T47D (cell line): ENCODE data around the gene MYO1D.
"Not testable (repeated sequence)": the region's sequence is repeated elsewhere in the genome, so short reads cannot be mapped to it uniquely, and the experiment has no call there.

ENCODE experiments used
- DNase-seq, 2 experiments: peaks; one replicate each; pipeline versions ENCODE4 v3.0.0 to v3.0.0-alpha.2; 2011 to 2012; ENCODE audit warnings: low read depth in 1 of 2, low spot score in 1 of 2
- JUND ChIP-seq: IDR thresholded peaks from 2 replicates; pipeline ENCODE4 v1.6.1; 2012; ENCODE audit warnings: low read depth
- in situ Hi-C: cut with HindIII; loops from 2 replicates; pipeline ENCODE4 v1.10.0; 2016; ENCODE audit warnings: low sequenced_read_pairs, low pct_unique_long_range_greater_than_20kb

The MYO1D gene

DNA sequence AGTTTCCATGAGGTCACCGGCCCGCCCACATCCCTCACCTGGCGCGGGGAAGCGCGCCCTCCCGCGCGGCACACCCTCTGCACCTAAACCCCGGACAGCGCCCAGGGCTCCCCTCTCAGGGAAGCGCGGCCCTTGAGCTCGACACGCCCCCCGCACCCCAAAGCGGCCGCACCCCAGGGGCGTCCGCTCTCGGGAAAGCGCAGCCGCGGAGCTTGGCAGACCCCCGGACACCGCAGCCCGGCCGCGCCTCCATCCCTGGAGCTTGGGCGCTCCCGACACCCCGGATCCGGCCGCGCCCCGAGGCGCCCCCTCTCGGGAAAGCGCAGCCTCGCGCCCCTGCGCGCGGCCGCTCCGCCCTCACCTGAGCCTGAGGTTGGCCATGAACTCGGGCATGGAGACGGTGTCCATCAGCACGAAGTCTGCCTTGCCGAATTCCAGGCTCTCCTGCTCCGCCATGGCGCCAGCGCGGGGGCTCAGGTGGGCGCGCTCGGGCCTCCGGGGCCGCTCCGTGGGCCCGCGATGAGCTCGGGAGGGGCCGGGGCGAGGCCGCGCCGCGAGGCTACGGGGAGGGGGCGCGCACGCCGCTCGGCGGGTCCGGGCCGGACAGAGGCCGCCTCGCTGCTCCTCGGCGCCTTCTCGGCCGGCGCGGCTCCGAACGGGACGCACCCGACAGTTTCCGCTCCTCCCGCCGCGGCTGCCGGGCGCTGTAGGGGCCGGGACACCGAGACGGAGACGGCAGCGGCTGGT, at the start of gene MYO1D:
Gene MYO1D, minus strand, starts transcription at position 708 of the 747 bp plus-strand sequence. Its CDS starts 252 bp downstream, at position 456.
- peak; percentile 61 to 90 for DNase-seq
- TF ChIP-seq JUND: no peak
- in situ Hi-C loops: no loop called here

DNA sequence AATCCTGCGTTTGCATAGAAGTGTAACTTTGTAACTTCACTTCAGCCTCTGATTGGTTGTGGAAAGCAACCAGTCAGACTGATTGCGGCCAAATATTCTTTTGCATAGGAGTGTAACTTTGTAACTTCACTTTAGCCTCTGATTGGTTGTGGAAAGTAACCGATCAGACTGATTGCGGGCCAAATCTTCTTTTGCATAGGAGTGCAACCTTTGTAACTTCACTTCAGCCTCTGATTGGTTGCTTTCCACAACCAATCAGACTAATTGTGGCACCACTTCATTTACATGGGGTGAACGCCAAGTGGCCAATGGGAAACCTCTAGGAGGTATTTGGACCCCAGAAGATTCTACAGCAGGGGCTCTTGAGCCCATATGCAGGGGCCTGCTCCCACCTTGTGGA, 49.3 kb upstream of the MYO1D start:
- TF ChIP-seq JUND: no peak
- in situ Hi-C loops: no loop called here
- no peak for DNase-seq

DNA sequence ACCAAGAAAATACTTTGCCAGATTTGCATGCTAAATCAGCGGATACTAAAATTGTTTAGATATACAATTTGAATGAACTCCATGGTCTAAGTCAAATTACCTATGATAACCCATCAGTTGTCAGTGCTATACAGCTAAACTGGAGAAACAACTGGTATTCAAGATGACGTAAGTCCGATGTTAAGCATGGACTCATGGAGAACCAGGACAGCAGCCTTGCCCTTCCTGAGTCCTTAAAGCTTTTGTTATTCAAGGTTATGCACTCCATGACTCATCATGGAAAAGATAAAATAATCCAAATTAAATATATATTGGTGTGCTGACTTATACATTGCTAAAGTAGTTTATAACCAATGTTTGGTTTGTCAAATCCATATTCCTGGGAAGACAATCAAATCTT, 47.0 kb upstream of the MYO1D start:
- DNase-seq, in situ Hi-C loops: not testable (repeated sequence)

DNA sequence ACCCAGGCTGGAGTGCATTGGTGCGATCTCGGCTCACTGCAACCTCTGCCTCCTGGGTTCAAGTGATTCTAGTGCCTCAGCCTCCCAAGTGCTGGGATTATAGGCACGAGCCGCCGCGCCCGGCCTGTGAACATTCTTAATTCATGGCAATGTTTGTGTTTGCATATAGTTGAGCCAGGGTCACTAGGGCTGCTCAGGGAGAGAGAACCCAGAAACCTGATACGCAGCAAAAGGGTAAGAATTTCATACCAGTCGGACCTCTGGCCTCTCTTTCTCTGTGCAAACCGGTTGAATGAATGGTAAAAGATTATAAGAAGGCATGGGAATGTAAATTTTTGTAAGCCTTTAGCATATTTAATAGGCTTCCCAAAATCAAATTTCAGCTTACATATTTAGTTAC, 44.1 kb upstream of the MYO1D start:
- in situ Hi-C loops: no loop called here
- DNase-seq: no peak
- TF ChIP-seq JUND: no peak

DNA sequence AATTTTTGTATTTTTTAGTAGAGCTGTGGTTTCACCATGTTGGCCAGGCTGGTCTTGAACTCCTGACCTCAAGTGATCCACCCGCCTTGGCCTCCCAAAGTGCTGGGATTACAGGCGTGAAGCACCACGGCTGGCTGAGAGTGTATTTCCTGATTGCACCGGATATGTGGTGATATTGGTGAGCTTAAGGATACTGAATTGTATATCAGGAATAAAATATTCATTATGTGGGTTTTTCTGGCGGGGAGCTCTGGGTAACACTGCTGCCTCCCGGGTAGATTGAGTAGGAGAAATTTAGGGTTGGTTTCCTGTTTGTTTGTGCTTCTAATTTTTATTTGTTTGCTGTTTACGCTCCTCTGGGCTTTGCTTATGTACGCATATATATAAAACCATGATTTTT, 43.4 kb upstream of the MYO1D start:
- in situ Hi-C loops: no loop called here
- DNase-seq: no peak
- TF ChIP-seq JUND: no peak

DNA sequence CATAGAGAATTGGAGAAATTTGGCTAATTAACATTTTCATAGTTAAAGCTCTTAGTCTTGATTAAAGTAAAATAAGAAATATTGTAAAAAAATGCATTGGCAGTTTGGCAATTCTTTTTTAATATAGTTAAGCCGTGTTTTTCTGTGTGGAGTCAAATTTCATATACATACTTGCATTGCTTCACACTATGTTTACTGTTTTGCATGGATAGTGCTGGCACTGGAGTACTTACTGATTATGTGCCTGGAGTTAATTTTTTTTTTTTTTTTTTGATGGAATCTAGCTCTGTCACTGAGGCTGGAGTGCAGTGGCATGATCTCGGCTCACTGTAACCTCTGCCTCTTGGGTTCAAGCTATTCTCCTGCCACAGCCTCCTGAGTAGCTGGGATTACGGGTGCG, 43.0 kb upstream of the MYO1D start:
- in situ Hi-C loops, DNase-seq: not testable (repeated sequence)

DNA sequence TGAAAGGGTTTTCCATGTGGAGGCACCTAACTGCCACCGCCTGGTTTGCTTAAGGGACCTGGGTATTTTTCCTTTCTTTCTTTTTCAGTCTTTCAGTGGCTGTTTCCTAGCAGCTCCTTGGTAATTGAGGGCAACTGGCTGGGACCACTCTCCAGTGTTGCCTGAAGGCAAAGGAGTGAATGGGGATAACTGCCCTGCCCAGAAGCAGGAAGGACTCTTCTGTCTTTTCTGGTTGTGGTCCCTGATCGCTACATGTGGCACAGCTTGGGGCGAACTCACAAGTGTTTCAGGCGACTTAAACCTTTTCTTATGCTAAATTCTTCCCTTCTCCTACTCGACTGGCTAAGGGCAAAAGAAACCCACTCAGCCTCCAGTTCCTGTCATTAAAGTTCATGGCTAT, 40.9 kb upstream of the MYO1D start:
- DNase-seq: no peak
- TF ChIP-seq JUND: no peak
- in situ Hi-C loops: no loop called here

DNA sequence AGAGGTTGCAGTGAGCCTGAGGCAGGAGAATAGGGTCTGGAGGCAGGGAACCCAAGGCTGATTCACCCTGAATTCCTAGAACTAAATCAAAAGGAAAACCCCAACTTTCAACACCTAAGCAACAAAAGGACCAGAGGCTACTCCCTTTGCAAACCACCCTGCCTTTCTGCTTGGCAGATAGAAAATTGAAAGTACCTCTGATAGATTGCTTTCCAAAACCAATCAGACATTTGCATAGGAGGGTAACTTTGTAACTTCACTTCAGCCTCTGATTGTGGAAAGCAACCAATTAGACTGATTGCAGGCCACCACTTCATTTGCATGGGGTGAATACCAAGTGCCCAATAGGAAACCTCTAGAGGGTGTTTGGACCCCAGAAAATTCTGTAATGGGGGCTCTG, 40.2 kb upstream of the MYO1D start:
- TF ChIP-seq JUND: no peak
- no peak for DNase-seq
- in situ Hi-C loops: no loop called here

DNA sequence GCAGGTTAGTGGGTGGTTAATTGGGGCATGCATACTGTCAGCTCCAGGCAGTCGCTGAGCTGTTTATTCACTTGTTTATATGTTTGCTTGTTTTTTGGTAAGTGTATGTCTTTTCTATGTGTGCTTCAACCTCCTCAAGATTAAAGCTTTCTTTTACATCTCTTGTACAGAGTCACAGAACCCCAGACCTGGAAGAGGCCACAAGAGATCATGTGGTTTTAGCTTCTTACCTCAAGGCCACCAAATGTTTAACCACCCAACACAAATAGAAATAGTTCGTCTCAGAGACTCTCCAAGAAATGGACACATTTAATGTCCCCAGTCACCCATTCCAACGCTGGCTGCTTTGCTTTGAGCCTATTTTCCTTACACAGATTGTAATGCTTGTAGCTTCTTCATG, 39.2 kb upstream of the MYO1D start:
- in situ Hi-C loops: no loop called here
- TF ChIP-seq JUND: no peak
- no peak for DNase-seq

DNA sequence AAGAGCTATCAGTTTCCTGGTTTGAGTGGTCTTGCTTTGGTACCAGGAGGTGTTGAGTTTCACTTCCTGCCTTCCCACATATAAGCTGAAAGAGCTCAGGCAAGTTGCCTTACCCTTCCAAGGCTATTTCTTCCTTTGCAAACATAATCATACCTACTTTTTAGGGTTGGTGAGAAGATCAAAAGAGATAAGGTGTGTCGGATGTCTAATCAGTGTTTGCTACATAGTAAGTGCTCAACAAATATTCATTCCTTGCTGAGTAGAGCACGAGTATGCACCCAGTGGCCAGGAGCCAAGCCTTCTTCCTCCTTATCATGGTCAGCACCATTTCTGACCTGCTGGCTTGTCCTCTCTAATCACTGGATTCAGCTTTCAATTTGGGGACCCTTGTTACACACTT, 38.3 kb upstream of the MYO1D start:
- in situ Hi-C loops: no loop called here
- TF ChIP-seq JUND: no peak
- no peak for DNase-seq

DNA sequence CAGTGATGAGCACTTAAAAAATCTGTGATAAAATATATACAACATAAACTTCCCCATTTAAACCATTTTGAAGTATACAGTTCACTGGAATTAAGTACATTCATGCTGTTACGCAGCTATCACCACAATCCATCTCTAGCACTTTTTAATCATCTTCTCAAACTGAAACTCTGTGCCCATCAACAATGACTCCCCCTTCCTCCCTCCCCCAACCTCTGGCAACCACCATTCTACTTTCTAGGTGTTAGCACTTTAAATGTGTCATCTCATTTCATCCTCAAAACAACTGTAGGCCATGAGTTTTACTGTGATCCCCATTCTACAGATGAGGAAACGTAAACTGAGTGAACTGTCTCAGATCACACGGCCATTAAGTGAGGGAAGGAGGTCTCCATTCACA, 37.3 kb upstream of the MYO1D start:
- TF ChIP-seq JUND: no peak
- no peak for DNase-seq
- in situ Hi-C loops: no loop called here

DNA sequence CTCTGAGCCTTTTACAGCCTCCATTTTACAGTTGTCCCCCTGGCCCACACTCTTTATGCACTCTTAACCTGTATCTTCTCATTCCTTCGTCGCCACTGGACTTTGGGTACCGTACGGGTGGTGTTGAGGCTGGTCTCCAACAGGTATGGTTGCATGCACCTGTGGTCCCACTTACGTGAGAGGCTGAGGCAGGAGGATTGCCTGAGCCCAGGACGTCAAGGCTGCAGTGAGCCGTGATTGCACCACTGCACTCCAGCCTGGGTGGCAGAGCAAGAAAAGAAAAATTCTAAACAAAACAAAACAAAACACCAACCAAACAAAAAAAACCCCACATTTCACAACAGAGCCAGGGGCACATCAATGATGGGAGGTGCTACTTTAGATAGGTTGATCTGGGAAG, 36.7 kb upstream of the MYO1D start:
- no peak for DNase-seq
- TF ChIP-seq JUND: no peak
- in situ Hi-C loops: no loop called here

DNA sequence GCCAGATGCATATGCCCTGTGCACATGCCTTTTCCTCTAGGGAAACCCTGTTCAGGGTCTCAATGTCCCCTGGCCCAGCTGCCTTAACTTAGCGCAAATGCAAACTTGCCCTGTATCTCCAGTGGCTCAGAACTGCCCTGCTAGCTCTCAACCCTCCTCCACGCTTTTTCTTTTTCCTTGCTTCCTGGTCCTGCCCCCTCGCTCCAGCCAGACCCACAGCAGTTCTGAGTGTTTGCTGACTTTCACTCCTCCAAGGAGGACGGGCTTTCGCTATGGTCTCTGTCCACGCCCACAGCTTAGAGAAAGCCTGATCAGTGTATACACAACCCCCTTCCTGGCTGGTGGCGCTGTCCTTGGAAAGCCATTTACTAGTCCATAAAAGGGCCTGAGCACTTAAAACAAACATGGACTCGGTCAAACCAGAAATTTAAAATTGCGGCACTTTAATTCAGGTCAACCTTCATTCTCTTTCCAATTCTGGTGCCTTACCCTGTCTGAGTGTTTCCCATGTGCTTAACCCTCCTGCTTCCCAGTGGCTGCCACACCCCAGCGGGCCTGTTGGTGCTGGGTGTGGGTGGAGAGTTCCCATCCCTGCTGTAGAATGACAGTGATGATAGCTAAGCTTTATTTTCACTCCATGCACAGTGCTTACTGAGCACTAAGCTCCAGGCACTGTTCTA, 35.4 kb upstream of the MYO1D start:
- peak; percentile 88 to 95 for DNase-seq
- TF ChIP-seq JUND: no peak
- in situ Hi-C loops: no loop called here

DNA sequence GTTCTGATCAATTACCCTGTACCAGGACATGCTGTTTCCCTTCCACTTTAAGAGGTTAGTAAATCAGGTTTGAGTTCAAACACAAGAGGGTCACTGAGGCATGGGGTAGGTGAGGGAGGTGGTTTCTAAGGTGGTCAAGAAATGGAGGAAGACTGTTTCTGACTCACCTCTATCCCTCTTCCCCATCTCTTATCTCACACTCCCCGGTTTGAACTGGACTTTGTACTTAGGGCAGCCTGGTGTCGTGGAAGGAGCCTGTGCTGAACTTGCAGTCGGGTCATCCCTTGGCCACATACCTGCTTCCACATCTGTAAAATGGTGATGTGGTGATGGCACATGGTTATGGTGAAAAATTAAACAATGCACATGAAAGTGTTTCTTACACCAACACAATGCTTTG, 33.8 kb upstream of the MYO1D start:
- in situ Hi-C loops: no loop called here
- no peak for TF ChIP-seq JUND
- no peak for DNase-seq
